ENCODE data around the gene FARS2.

Gene FARS2

DNA sequence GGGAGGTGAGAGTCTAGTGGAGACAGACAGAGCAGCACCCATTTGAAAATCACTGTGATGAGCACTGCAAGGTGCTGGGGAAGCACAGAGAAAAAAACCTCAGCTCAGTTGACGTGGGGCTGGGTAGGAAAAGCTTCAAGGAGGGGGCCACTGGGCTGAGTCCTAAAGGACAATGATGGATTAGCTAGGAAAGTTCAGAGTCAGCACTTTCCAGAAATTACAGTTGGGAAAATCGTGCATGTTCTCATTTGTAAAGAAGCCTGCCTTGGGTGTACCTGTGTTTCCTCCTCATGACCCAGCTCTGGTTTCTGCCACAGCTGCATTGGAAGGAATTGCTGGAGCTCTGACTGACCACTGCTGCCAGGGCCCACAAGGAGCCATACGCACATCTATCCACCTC lies 221.3 kb downstream of the FARS2 start:
- Mint-ChIP-seq H3K4me1 (peaks cover 6% of the 10 kb centered on the region), H3K9me3 (no peaks in the 10 kb centered on the region), H3K36me3 (peaks cover 8% of the 10 kb centered on the region), H3K27ac (no peak overlapping the region), H3K27me3 (no peaks in the 10 kb centered on the region), H3K4me3 (no peak overlapping the region)
- ATAC-seq (ENCODE audit: low read depth) (no peak), DNase-seq (ENCODE audit: low spot score in 2 of 2) (no peak)

DNA sequence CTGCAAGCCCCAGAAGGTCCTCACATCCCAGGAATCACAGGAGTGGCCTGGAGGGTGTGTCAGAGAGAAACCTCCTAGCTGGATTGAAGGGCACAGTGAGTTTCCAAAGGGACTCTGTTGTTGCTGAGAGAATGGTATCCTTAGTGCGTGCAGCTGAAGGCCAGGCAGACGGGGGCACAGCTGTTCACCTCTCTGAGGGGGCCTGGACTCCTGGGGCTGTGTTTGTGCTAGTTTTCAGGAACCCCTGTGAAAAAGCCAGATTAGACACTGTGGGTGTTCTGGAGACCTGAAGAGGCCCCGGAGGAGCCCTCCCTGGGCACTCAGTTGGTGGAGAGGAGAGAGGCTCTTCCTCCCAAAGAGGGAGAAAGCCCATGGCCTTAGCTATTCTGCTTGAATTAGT lies 223.4 kb downstream of the FARS2 start:
- no peaks in the 10 kb centered on the region for H3K27me3 Mint-ChIP-seq
- H3K4me1 Mint-ChIP-seq, result peaks cover 6% of the 10 kb centered on the region
- no peak for DNase-seq (ENCODE audit: low spot score in 2 of 2)
- H3K36me3 Mint-ChIP-seq, result peaks cover 12% of the 10 kb centered on the region
- no peak overlapping the region for H3K4me3 Mint-ChIP-seq
- H3K27ac Mint-ChIP-seq, result no peak overlapping the region
- H3K9me3 Mint-ChIP-seq, result no peaks in the 10 kb centered on the region
- ATAC-seq (ENCODE audit: low read depth), result no peak

DNA sequence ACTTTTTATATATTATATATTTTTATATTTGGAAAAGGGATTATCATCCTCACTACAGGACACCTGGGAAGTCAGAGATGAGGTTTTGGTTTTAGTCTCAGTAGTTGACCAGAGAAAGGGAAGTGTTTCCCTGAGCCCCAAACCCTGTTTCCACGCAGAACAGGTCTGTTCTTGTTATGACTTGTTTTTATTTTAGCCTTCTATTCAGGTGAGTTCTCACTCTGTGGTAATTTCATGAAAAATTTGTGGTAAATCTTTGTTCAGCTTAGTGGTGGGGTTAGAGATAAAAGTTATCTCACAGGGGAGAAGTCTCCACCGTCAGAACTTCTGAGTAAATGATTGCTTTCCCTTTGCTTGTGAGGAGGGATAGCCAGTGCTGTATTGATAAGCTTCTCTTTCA lies 224.9 kb downstream of the FARS2 start:
- Mint-ChIP-seq H3K27ac (peak overlapping the region; percentile 81), H3K4me3 (no peak overlapping the region), H3K36me3 (peaks cover 10% of the 10 kb centered on the region), H3K9me3 (no peaks in the 10 kb centered on the region), H3K27me3 (no peaks in the 10 kb centered on the region), H3K4me1 (peaks cover 4% of the 10 kb centered on the region)
- ATAC-seq (ENCODE audit: low read depth), result no peak
- DNase-seq (ENCODE audit: low spot score in 2 of 2), result no peak

DNA sequence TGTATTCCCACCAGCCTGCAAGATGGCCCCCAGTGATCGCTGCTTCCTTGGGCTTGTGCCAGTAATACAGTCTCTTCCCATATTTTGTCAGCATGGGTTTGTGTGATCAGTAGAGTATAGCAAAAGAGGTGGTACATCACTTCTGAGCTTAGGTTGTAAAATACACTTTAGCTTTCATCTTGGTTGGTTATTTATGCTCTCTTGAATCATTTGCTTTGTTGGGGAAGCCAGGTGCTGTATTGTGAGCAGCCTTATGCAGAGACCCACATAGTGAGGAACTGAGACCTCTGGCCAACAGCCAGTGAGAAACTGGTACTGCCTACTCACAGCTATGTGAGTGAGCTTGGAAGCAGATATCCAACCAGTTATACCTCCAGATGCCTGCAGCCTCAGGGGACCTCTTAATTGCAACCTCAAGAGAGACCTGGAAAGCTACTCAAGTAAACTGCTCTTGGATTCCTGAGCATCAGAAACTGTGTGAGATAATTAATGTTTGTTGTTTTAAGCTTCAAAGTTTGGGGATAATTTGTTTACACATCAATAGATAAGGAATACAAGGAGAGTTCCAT lies 229.3 kb downstream of the FARS2 start:
- ATAC-seq (ENCODE audit: low read depth), result no peak
- H3K27ac Mint-ChIP-seq, result no peak overlapping the region
- H3K4me3 Mint-ChIP-seq, result no peak overlapping the region
- peaks cover 2% of the 10 kb centered on the region for H3K4me1 Mint-ChIP-seq
- peaks cover 14% of the 10 kb centered on the region for H3K36me3 Mint-ChIP-seq
- no peak for DNase-seq (ENCODE audit: low spot score in 2 of 2)
- no peaks in the 10 kb centered on the region for H3K9me3 Mint-ChIP-seq
- H3K27me3 Mint-ChIP-seq, result no peaks in the 10 kb centered on the region

DNA sequence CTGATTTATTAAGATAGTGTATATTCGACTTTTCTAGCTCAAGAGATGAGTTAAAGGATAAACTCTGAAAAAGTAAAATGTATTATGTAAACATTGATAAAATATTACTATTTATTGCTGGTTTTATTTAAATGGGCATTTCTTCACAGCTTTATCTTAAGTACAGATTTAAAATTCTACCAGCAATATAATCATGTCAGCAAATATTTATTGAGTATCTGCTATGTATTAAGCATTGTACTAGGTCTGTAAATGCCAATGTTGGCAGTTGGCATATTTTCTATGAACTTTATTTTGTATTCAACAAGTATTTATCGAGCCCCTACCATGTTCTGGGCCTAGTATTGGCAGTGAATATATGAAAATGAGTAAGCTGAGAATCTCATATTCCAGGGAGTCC lies 231.0 kb downstream of the FARS2 start:
- Mint-ChIP-seq H3K36me3 (peaks cover 14% of the 10 kb centered on the region), H3K27me3 (no peaks in the 10 kb centered on the region), H3K4me3 (no peak overlapping the region), H3K27ac (no peak overlapping the region), H3K9me3 (no peaks in the 10 kb centered on the region), H3K4me1 (no peaks in the 10 kb centered on the region)
- DNase-seq (ENCODE audit: low spot score in 2 of 2), result no peak
- no peak for ATAC-seq (ENCODE audit: low read depth)

DNA sequence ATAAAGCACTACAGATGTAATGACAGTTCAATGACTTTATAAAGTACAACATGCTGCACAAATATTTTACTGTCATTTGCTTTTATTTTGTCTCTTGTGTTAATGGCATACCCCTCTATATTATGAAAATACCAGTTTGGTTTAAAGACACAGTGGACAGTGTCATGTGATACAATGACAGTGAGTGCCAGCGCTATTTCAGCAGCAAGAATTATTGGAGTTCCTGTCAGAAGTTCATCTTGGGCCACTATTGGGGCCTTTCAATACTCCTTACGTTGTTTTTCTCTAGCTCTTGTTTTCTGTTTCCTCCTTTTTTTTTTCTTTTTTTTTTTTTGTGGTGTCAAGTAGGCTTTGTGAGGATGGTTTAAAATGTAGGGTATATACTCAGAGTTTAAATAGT lies 232.5 kb downstream of the FARS2 start:
- H3K27ac Mint-ChIP-seq, result no peak overlapping the region
- no peaks in the 10 kb centered on the region for H3K27me3 Mint-ChIP-seq
- H3K9me3 Mint-ChIP-seq, result no peaks in the 10 kb centered on the region
- H3K36me3 Mint-ChIP-seq, result peaks cover 14% of the 10 kb centered on the region
- DNase-seq (ENCODE audit: low spot score in 2 of 2) (no peak), ATAC-seq (ENCODE audit: low read depth) (no peak)
- no peaks in the 10 kb centered on the region for H3K4me1 Mint-ChIP-seq
- H3K4me3 Mint-ChIP-seq, result no peak overlapping the region

DNA sequence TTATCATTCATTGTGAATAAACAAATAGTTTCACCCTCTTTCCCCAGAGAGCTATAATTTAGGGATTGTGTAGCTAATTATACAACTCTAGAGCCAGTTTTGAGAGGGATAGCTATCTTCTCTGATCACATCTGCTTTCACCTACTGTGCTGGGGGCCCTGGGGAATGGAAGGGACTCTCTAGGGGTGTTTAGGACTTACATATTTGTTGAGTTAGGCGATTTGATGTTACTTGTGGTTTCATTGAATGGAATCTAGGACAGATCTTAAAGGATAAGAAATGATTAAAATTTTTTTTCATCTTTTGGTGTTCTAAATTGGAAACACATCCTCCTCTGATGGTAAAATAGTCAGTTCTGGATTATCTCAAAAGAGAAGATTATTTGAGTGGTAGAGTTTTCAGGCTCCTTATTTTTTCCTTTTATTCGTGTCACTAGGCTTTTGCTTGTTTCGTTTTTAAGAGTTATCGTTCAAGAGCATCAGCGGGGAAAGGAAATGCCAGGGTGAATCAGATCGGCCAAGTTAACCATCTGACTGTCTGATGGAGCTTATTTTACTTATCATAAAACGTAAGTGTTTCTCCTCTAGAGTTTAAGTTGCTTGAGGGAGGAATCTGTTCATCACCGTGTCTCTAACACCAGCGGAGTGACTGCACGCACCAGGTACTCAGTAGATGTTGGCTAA lies 236.7 kb downstream of the FARS2 start:
- H3K27ac Mint-ChIP-seq, result no peak overlapping the region
- H3K4me3 Mint-ChIP-seq, result no peak overlapping the region
- no peak for ATAC-seq (ENCODE audit: low read depth)
- DNase-seq (ENCODE audit: low spot score in 2 of 2), result no peak
- H3K27me3 Mint-ChIP-seq, result no peaks in the 10 kb centered on the region
- peaks cover 17% of the 10 kb centered on the region for H3K36me3 Mint-ChIP-seq
- no peaks in the 10 kb centered on the region for H3K9me3 Mint-ChIP-seq
- no peaks in the 10 kb centered on the region for H3K4me1 Mint-ChIP-seq

DNA sequence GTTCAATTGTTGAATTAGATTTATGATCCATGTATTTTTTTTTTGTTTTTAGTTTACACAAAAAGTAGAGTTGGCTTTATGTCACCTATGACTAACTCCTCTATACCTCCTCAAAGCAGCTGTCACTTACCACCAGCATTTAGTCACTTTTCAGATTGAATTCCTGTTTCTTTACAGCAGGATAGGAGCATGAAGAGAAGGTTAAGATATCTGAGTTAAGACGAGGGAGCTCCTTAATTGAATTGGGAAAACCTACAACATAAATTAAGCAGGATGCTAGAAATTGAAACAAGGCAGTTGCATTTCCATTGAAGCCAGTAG lies 237.2 kb downstream of the FARS2 start:
- no peak for DNase-seq (ENCODE audit: low spot score in 2 of 2)
- Mint-ChIP-seq H3K9me3 (no peaks in the 10 kb centered on the region), H3K4me1 (no peaks in the 10 kb centered on the region)

DNA sequence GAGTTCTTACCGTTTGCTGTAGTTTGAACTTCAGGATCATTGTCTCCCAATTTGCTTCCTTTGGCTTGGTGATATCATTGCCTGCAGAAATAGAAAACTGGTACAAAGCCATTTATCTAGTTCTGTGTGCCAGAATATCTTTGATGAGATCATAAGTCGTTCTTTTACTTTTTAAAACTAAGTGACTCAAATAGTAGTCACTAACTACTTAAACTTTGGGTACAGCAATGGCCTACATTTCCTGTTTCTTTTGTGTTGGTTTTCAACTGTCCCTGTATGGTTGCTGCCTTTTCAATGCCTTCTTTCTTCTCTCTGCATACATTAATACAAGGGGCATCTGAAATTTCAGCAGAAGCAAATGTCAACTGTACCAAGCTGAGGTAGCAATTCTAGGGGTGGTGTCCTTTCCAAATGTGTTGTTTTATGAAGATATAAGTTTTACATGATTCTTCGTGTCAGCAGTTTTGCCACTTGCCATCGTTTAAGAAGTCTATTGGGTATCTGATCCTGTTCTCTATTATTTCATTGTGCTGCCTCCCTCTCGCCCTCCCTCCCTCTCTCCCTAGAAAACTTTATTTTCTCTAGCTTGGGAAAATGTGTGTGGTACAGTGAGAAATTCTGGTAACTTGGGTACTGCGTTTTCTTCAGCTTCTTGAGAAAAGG lies 238.5 kb downstream of the FARS2 start:
- Mint-ChIP-seq H3K27ac (no peak overlapping the region), H3K9me3 (no peaks in the 10 kb centered on the region), H3K4me3 (no peak overlapping the region), H3K4me1 (no peaks in the 10 kb centered on the region), H3K36me3 (peaks cover 15% of the 10 kb centered on the region), H3K27me3 (no peaks in the 10 kb centered on the region)
- no peak for ATAC-seq (ENCODE audit: low read depth)
- no peak for DNase-seq (ENCODE audit: low spot score in 2 of 2)

More for the DNA sequence above, 237.2 kb downstream of the FARS2 start:
- Mint-ChIP-seq H3K4me3 (no peak overlapping the region), H3K27me3 (no peaks in the 10 kb centered on the region), H3K27ac (no peak overlapping the region), H3K36me3 (peaks cover 17% of the 10 kb centered on the region)
- no peak for ATAC-seq (ENCODE audit: low read depth)

DNA sequence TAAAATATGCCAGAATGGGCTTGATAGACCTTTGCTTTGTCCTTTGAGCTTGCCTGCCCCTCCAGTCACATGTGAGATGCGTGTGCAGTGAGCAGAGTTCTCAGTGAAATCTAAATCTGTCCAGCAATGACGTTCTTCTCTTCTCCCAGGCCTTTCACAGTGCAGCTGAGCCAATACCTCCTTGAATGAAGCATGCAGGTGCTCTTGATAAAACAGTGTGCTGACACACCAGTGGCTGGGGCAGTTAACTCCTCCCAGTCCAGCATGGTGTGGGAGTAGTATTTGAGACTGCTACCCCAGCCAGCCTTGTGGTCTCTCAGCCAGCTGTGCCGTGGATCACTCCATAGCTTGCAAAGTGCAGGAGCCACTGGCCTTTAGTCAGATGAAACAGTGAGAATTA lies 240.5 kb downstream of the FARS2 start:
- Mint-ChIP-seq H3K27ac (no peak overlapping the region), H3K36me3 (peaks cover 13% of the 10 kb centered on the region), H3K4me3 (no peak overlapping the region), H3K4me1 (peaks cover 14% of the 10 kb centered on the region), H3K9me3 (no peaks in the 10 kb centered on the region), H3K27me3 (no peaks in the 10 kb centered on the region)
- no peak for DNase-seq (ENCODE audit: low spot score in 2 of 2)
- ATAC-seq (ENCODE audit: low read depth), result no peak

DNA sequence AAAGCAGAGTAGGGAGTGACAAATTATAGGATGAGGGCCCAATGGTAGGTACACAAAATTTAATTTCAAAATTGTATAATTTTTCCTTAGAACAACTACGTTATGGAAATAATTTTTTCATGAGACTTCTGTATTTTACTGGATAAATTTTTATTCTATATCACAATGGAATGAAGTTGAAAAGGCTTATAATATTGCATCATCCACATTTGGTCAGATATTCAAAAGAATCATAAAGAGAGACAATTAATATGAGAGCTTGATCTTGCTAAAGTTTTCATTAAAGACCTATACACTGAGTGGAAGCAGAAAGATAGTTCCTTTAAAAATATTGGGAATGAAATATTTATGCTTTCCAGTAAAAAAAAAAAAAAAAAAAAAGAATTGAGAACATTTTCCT lies 242.8 kb downstream of the FARS2 start:
- no peaks in the 10 kb centered on the region for H3K9me3 Mint-ChIP-seq
- no peaks in the 10 kb centered on the region for H3K27me3 Mint-ChIP-seq
- H3K4me3 Mint-ChIP-seq, result no peak overlapping the region
- H3K36me3 Mint-ChIP-seq, result peaks cover 13% of the 10 kb centered on the region
- H3K27ac Mint-ChIP-seq, result no peak overlapping the region
- ATAC-seq (ENCODE audit: low read depth) (no peak), DNase-seq (ENCODE audit: low spot score in 2 of 2) (no peak)
- H3K4me1 Mint-ChIP-seq, result peaks cover 25% of the 10 kb centered on the region

DNA sequence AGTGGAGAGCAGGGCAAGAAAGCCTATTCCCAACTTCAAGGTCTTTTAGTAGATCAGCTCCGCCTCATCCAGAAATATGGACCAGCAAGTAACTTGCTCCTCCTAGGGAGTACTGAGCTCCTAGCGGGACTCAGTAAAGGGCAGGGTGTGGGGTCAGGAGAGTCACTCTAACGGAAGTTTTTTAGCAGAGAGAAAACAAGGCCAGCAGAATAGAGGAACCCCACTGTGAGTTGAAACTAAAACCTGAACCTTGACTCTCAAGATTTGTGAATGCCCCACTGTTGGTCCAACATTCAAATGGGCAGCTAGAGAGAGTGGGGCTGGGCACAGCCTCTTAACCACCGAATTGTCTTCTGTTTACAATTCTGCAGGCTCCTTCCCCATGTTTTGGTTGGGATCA lies 244.8 kb downstream of the FARS2 start:
- DNase-seq (ENCODE audit: low spot score in 2 of 2), result no peak
- Mint-ChIP-seq H3K4me1 (peaks cover 25% of the 10 kb centered on the region), H3K4me3 (peak overlapping the region; percentile 39), H3K27ac (peak overlapping the region; percentile 83), H3K9me3 (no peaks in the 10 kb centered on the region), H3K36me3 (peaks cover 9% of the 10 kb centered on the region), H3K27me3 (no peaks in the 10 kb centered on the region)
- ATAC-seq (ENCODE audit: low read depth), result peak; percentile 50

DNA sequence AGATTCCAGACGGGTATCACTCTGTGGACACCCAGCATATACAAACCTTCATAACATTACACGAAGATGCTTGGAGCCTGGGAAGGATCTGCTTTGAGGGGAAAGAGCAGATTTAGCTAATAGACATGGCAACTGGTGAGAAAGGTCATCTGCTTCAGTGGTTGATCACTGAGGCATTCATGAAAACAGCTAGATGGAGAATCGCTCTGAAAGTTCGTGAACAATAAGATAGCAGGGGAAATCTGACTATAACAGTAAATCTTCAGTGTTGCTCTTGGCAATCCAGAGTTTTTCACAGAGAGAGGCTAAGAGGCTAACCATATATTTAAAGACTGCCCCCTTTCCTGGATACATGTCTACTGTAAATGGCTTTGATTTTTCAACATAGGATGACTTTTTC lies 245.3 kb downstream of the FARS2 start:
- Mint-ChIP-seq H3K9me3 (no peaks in the 10 kb centered on the region), H3K36me3 (peaks cover 9% of the 10 kb centered on the region), H3K4me3 (peak overlapping the region; percentile 39), H3K4me1 (peaks cover 25% of the 10 kb centered on the region), H3K27me3 (no peaks in the 10 kb centered on the region), H3K27ac (peak overlapping the region; percentile 83)
- DNase-seq (ENCODE audit: low spot score in 2 of 2), result no peak
- ATAC-seq (ENCODE audit: low read depth), result peak; percentile 29

DNA sequence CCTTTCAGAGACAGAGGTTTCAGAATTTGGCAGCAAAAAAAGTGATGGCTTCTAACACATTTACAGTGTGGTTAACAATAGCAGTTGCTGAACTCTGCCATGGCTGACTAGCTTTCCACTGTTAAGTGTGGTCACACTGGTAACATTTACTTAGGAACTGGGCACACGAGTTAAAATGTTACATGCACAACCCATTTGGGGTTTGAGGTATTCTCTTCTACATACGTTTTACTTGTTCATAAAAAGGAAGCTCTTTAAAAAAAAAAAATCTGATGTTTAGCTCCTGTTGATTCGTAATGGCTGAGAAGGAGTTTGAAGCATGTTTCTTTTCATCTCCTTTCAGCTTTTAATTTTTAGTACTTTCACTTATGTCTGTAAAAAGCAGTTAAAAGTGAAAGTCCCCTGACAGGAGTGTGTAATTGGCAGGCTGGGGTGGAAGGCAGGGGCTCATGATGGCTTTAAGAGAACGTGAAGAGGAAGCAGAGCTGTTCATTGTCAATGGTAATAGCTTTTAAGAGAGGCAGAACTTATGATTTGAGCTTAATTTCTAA lies 245.9 kb downstream of the FARS2 start:
- DNase-seq (ENCODE audit: low spot score in 2 of 2) (peak; percentile 5 to 12), ATAC-seq (ENCODE audit: low read depth) (peak; percentile 72)
- Mint-ChIP-seq H3K9me3 (no peaks in the 10 kb centered on the region), H3K4me3 (peak overlapping the region; percentile 39), H3K4me1 (peaks cover 25% of the 10 kb centered on the region), H3K36me3 (peaks cover 7% of the 10 kb centered on the region), H3K27me3 (no peaks in the 10 kb centered on the region), H3K27ac (peak overlapping the region; percentile 83)

Measured in memory B cell (primary cell).